GM18907 (cell line): Measurements from ENCODE around the gene MCM9.
A peak's percentile ranks its signal among the peaks of the same experiment; 100 is the strongest.

Source experiments
- ATAC-seq: cut with Tn5 transposase; IDR thresholded peaks from one replicate; pipeline ENCODE4 v1.9.1; 2021; ENCODE audit warnings: mild to moderate bottlenecking, moderate library complexity; ENCODE audit not compliant: unreplicated experiment

MCM9 gene

GRCh38 chr6:118933855-118934460 lies 1.0 kb downstream of the MCM9 start:
- peak; percentile 5 for ATAC-seq

DNA sequence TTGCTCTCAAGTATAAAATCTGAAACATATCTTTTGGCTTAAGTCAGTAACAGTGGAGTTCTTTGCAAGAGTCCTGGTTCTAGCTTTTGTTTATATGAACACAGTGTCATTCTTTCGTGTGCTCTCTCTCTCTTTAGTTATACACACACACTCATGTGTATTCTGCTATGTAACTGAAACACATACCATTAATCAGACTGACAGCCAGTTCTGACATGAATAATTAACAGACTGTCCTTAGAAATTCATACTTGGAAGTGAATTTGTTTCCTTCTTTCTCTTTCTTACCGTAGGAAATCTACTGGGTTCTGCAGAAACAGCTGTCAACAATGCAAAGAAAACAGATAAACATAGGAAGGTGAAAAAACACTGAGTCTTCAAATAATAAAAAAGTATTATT lies 2.5 kb downstream of the MCM9 start:
- no peak for ATAC-seq

GRCh38 chr6:118931436-118931835 lies 3.5 kb downstream of the MCM9 start:
- no peak for ATAC-seq

DNA sequence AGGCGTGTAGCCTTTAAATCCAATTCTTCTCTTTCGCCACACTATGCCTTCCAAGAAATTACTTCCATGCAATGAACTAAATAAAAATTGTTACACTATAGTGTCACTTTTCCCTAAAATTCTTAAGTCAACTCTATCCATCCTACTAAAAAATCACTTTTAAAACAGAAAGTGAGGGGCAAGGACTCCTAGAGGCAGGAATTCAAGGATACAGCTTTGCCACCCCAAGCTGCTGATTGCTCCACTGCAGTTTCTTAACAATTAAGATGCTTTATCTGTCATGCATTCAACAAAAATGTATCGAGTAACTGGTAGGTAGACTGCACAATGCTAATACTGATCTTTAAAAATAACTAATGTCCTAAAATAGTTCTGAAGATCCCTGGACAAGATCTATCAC lies 4.3 kb downstream of the MCM9 start:
- ATAC-seq: no peak

DNA sequence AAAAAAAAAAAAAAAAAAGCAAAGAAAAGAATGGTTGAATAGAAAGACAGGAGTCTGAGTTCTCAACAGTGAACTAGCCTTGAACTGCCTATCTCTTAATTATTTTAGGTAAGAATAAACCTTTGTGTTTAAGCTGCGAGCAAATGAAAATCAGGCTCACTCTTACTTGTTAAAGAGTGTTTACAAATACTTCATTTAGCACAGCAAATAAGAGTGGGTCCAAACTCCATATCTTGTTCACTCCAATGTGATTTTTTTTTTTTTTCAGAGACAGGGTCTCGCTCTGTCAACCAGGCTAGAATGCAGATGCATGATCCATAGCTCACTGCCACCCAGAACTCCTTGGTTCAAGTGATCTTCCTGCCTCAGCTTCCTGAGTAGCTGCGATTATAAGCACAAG lies 11.9 kb downstream of the MCM9 start:
- ATAC-seq: no peak

- no peak for ATAC-seq
These were observed 13.9 kb downstream of the MCM9 start for GRCh38 chr6:118921084-118921483.

DNA sequence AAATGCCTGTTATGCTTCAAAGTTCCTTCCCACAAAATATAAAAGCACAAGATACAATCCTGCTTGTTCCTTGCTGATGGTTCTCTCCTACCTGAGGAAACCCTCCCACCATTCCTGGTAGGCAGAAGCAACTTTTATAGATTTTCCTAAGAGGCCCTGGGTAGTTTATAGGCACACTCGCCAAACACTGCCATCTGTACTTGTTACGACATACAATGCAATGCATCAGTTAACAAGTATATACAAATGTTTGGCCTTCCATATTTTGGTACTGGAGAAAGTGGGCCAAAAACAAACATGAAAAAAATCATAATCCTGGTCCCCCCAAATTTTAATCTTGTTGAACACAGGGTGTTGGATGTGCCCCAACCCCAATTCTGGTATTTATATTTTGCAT lies 16.6 kb downstream of the MCM9 start:
- ATAC-seq: no peak

DNA sequence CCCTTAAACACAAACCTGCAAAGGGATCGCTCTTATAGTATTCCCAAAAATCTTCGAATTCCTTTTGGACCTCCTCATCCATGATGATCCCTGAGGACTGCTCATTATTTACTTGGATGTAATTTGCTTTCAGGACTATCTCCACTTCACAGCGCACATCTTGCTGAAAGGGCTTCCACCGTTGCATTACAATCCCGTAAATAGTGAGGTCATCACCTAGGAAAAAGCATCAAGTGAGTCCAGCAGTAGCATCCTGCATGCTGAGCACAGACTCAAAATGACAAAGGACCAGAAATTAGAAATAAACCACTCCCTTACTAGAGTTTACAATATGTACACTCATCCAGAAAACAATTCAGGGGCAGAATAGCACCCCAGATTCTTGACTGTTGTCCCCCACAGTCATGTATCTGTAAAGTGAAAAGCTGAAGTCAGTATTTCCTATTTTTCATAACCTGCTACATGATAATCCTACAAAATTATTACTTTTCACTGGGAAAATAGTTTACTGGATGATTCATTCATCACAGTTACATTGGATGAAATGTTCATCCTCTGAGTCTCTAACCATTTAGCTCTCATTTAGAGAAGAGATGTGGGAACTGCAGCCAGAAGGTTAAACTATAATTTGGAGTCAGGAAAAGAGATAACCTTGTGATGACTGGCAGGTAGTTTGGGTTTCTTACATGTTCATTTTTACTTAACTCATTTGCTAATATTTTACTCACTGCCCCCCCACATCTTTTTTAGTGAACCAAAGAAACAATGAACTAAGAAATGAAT lies 17.2 kb downstream of the MCM9 start:
- ATAC-seq: no peak

DNA sequence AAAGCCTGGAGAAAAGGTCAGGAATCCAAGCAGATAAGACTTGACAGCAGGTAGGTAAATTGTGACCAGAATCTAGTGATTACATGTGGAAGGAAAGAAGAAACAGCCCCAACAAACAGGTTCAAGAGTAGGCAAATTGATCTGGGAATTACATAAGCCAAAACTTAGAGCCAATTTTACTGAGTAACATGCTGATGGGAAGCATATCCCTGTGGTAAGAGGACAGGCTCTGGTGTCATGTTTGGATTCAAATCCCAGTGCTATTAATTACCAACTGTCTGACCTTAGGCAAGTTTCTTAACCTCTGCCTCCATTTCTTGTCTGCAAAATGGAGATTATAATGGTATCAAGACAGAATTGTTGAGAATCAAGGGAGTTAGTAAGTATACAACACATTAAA lies 20.4 kb downstream of the MCM9 start:
- no peak for ATAC-seq

DNA sequence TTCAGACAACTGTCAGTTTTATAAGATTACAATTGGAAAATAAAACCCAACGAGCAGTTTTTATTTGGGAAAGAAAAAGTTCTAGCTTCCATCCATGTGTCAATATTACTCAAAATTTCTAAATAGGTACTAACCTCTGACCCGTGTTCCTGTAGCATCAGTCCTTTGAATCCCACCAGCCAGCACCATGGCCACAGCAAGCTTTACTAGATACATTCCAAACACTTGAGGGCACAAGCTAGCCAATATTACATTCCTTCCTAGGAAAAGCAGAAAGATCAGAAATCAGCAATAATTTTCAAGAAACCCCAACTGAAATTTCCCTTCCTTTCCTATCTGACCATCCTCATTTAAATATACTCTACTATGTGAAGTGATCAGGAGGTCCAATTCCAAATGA lies 21.8 kb downstream of the MCM9 start:
- no peak for ATAC-seq

DNA sequence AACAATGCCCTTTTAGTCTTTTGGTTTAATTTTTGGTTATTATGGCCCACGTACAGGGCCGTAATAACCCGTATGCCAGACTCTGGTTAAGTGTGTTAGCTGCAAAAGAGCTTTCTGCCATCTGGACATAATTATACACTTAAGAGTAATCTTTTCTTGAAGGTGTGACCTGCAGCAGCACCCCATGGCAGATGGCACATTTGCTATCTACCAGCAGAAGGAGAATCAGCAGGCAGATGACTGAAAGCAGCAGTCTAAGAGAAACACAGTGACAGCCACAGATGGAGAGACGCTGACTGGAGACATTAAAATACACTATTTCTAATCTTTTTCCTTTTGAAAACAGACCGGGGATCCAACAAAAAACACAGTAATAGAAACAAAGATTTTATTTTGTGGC lies 22.3 kb downstream of the MCM9 start:
- ATAC-seq: no peak

DNA sequence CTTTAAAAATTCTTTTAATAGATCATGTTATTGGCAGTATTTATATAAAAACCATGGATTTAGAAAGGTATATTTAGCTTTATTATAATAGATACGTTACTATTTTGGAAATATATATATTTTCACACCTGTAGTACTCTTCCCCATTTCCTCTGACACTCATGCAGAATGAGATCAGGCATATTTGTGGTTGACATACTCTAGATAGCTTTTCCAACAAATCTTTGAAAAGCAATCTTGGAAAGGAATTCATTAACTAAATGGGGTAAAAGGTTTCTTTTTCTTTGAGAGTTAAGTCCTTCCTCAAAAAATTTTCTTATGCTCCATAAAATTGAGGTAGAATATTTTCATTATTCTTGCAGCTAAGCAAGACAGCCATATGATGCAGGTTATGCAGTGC lies 26.5 kb downstream of the MCM9 start:
- no peak for ATAC-seq

- ATAC-seq: no peak
These were observed 29.1 kb downstream of the MCM9 start for GRCh38 chr6:118905851-118906250.

DNA sequence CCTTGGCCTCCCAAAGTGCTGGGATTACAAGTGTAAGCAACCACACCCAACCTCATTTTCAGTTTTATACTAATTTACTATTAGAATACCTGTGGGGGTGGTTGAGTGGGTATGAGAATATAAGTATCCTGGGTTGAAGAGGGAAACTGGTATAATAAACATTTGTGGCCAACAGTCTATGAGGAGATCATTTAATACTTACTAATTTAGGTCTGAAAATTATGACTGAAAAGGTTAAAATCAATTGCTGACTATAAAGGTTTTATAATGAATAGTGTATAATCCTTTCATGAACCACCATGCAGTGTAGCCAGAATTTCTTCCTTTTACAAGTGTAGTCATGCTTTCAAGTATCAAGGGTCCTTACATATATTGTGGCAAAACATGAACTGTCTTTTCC lies 29.9 kb downstream of the MCM9 start:
- no peak for ATAC-seq

DNA sequence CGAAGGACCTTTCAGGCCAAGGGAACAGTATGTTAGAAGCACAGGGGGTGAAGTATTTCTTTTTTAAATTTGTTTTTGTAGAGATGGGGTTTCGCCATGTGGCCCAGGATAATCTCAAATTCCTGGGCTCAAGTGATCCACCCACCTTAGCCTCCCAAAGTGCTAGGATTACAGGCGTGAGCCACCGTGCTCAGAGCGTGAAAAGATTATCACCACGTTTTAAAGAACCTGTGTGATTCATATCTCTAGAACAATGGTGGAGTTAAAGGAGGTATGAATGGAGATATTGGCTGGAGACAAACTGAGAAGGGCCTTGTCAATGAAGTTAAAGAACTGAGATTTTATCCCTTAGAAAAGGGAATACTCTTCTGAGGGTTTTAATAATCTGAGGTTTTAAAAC lies 31.3 kb downstream of the MCM9 start:
- ATAC-seq: no peak

DNA sequence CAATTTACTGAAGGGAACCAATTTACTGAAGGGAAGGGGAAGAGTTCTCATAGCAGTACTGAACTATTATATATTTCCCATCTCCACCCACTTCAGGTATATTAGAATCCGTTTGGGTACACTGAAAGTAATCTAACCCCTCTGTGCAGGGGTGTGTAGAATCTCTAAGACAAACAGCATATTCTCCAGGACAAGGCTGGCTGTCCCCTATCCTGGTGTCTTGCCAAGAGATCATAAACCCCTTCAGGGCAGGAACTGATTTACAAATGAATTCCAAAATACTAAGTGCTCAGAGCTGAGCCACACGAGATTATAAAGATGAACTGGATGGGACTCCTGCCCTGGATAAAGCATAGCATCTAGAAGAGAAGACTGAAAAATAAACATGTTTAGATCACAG lies 31.8 kb downstream of the MCM9 start:
- ATAC-seq: no peak

GRCh38 chr6:118902726-118903125 lies 32.2 kb downstream of the MCM9 start:
- no peak for ATAC-seq

DNA sequence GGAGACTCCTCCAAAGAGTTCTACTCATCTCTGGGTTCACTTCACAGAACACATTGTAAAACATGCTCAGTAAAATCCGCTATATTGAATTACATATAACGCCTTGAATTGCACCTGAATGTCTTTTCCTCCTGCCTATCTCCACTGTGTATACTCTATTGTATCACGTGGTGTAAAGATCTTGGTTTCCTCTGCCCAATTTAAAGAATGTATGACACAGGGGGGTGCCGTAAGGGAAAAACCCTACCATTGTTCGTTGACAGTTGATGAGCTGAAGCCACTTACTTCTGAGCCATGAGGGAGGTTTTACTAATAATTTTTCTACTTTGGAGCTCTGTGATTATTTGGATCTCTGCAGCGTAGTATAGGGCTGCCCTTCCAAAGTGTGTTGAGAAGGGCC lies 35.0 kb downstream of the MCM9 start:
- ATAC-seq: no peak

- ATAC-seq: no peak
These were observed 37.6 kb downstream of the MCM9 start for GRCh38 chr6:118897386-118897785.

- peak; percentile 20 for ATAC-seq
These were observed 38.4 kb downstream of the MCM9 start for GRCh38 chr6:118896339-118897136.

DNA sequence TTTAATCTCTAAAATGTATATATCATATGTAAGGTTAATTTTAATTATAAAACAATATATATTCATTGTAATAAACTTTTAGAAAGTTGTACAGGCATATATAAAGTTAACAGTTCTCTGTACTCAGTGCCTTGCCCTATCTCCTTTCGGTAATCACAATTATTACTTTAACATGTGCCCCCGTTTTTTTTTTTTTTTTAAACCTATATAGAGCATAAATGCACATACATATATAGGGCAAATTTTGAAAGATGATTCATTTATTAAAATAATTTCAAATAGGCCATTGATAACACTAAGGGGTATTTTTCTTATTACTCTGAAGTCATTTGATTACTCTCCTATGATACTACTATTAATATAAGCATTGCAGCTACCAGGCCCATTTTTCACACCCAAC lies 39.1 kb downstream of the MCM9 start:
- no peak for ATAC-seq

- no peak for ATAC-seq
These were observed 39.7 kb downstream of the MCM9 start for GRCh38 chr6:118895261-118895560.
